ENCODE measurements around the gene CHCHD6. TPM values are rescaled to one million over a fixed set of nuclear protein-coding genes. Genes with fewer than 3 reads are reported as not detected.

CHCHD6 gene
- total RNA-seq, 4 donors from 2014 or later = 15.6 to 25.8 (median 21.2) TPM

DNA sequence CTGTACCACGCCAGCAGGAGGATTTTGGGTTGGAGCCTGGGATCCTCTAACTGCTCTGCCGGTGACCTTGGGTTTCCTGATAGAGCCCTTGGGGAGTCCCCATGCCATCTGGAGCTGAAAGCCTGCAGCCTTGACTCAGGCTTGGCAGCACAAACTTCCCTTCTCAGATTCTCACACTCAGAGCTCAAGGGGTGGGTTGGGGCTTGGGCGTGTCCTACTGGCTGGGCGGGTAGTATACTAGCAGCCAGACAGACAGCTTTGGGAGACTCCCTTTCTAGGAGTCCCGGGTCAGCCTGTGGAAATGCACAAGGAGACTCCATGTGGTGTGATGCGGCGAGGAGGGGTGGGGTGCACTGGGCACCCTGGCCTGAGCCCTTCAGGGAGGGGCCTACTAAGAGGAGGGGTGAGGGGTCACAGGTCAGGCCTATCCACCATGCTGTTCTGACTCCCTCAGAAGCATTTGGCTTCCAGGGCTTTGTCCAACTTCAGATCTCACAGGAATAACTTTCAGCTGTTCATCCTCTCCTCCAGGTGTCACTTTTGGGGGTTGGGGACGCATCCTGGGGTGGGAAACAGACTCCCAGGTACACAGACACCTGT is 257.3 kb downstream of the CHCHD6 start:
- 18 to 21% methylated on average over 8 of the region's 8 CpGs for WGBS, 2 donors
- peak; percentile 93 to 95 for DNase-seq (ENCODE audit: low spot score in 2 of 2)
- TF ChIP-seq POLR2A (IDR thresholded peaks at IDR 0.05) = no peak
- TF ChIP-seq CTCF (IDR thresholded peaks at IDR 0.05) = no peak
- H3K4me3 ChIP-seq (ENCODE audit: low read depth, poor library complexity, severe bottlenecking) = no peak overlapping the region
- intact Hi-C loops (cut with DNase I; ENCODE audit: low total_unique reads) = no loop called here

GRCh38 chr3:126961791-126962461 is 257.9 kb downstream of the CHCHD6 start:
- no peak for TF ChIP-seq POLR2A (IDR thresholded peaks at IDR 0.05)
- no peak for TF ChIP-seq CTCF (IDR thresholded peaks at IDR 0.05)
- H3K4me3 ChIP-seq (ENCODE audit: low read depth, poor library complexity, severe bottlenecking) = no peak overlapping the region
- peak in 1 of 2 donors; percentile 87 for DNase-seq (ENCODE audit: low spot score in 2 of 2)
- 29 to 47% methylated on average over 11 of the region's 11 CpGs for WGBS, 2 donors
- intact Hi-C loops (cut with DNase I; ENCODE audit: low total_unique reads) = no loop called here

- DNase-seq (ENCODE audit: low spot score in 2 of 2) = peak in 1 of 2 donors; percentile 78
- TF ChIP-seq CTCF (IDR thresholded peaks at IDR 0.05) = no peak
- no peak for TF ChIP-seq POLR2A (IDR thresholded peaks at IDR 0.05)
- 94 to 95% methylated on average over 8 of the region's 8 CpGs for WGBS, 2 donors
- intact Hi-C loops (cut with DNase I; ENCODE audit: low total_unique reads) = no loop called here
- no peak overlapping the region for H3K4me3 ChIP-seq (ENCODE audit: low read depth, poor library complexity, severe bottlenecking)
These were observed 258.7 kb downstream of the CHCHD6 start for GRCh38 chr3:126962756-126963155.

DNA sequence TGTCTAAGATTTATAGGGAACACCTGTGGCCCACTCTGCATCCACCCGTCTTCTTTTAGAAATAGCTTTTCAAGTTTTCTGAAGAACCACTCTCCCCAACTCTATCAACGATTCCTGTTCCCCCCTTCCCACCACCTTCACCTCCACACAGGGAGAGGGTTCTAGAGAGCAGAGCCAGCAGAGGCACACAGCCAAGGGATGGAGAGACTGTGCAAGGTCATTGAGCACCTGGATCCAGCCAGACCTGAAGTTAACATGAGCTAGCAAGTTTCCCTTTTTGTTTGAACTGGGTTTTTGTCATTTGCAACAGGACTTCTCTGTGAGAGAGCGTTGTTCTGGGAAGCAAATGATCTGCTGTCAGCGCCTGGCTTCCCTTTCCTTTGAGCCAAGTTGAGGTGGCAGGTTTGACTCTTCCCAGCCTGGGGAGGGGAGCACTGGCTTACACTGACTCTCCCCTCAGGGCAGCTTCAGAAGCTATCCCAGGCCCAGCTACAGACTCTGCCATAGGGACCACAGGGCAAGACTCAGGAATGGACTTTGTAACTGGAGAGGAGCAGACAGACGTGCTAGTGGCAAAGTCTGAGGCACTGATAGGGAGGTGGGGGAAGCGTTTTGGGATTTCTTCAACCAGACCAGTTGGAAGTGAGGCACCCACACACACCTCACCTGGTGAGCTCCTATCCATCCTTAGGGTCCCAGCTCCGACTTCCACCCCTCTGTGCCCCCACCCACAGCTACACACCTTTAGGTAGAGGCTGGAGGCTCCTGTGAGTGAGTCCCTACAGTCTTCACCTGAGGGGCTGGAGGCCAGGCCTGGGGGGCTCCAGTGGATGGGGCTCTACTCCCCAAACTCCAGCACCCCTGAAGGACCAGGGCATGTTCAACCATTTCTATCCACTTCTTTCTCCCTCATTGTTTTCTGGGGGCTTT is 259.5 kb downstream of the CHCHD6 start:
- no peak overlapping the region for H3K4me3 ChIP-seq (ENCODE audit: low read depth, poor library complexity, severe bottlenecking)
- intact Hi-C loops (cut with DNase I; ENCODE audit: low total_unique reads) = no loop called here
- peak in 1 of 2 donors; percentile 75 for DNase-seq (ENCODE audit: low spot score in 2 of 2)
- 94 to 97% methylated on average over 7 of the region's 7 CpGs for WGBS, 2 donors
- no peak for TF ChIP-seq POLR2A (IDR thresholded peaks at IDR 0.05)
- TF ChIP-seq CTCF (IDR thresholded peaks at IDR 0.05) = no peak

GRCh38 chr3:126964261-126964660 is 260.2 kb downstream of the CHCHD6 start:
- intact Hi-C loops (cut with DNase I; ENCODE audit: low total_unique reads) = no loop called here
- peak in 1 of 2 donors; percentile 64 for DNase-seq (ENCODE audit: low spot score in 2 of 2)

More at GRCh38 chr3:126964261-126964660, 260.2 kb downstream of the CHCHD6 start:
- no peak for TF ChIP-seq POLR2A (IDR thresholded peaks at IDR 0.05)
- no peak for TF ChIP-seq CTCF (IDR thresholded peaks at IDR 0.05)
- no peak overlapping the region for H3K4me3 ChIP-seq (ENCODE audit: low read depth, poor library complexity, severe bottlenecking)
- 71 to 75% methylated on average over 7 of the region's 7 CpGs for WGBS, 2 donors
